Metanephros (tissue), 2 donors: Measurements from ENCODE around the gene SF3A2. TPM values are rescaled to one million over a fixed set of nuclear protein-coding genes. Genes with fewer than 3 reads are reported as not detected.

Experiments
- small RNA-seq: library from RNA; depleted of rRNA; stranded (forward); fragments of <200 nt; gene quantifications from one replicate; pipeline ENCODE3, GENCODE V24; 2014; ENCODE audit warnings: low replicate concordance
- total RNA-seq: library from RNA; depleted of rRNA; stranded (reverse); fragments of >200 nt; gene quantifications from one replicate; pipeline ENCODE4 v1.2.3, GENCODE V29; 2014

SF3A2 gene
- total RNA-seq: 89.5 TPM

GRCh38 chr19:2236314-2237050, at the start of gene SF3A2, which contains the start of gene PLEKHJ1:
TSS of gene SF3A2 (plus strand) at chr19:2236824. CDS start at chr19:2243419, 6,595 bp downstream.
TSS of gene PLEKHJ1 (minus strand) at chr19:2236329. CDS start at chr19:2236248, 81 bp downstream.

GRCh38 chr19:2249010-2249866, 12.6 kb downstream of the SF3A2 start, which contains the start of gene AMH:
TSS of gene AMH (plus strand) at chr19:2249323. CDS start at chr19:2249333, 10 bp downstream.

GRCh38 chr19:2255982-2256685, 19.5 kb downstream of the SF3A2 start, which contains the start of gene JSRP1:
TSS of gene JSRP1 (minus strand) at chr19:2256417. CDS start at chr19:2255314, 1,103 bp downstream.

GRCh38 chr19:2282062-2282861, 45.6 kb downstream of the SF3A2 start, which contains the start of gene PEAK3:
TSS of gene PEAK3 (minus strand) at chr19:2282175. CDS start at chr19:2280931, 1,244 bp downstream.

Small RNAs within 50 kb of the gene (small RNA-seq; reads per million reads assigned to genes)
- not detected for gene MIR1227

Other genes with a start within 250 kb of the SF3A2 start
- 90.8 TPM for gene BTBD2, start 221.1 kb upstream of the SF3A2 start, total RNA-seq
- 95.7 TPM for gene MKNK2, start 185.6 kb upstream of the SF3A2 start, total RNA-seq
- gene MOB3A, start 140.5 kb upstream of the SF3A2 start, total RNA-seq: 30.0 TPM
- gene IZUMO4, start 139.9 kb upstream of the SF3A2 start, total RNA-seq: 8.6 TPM
- gene AP3D1, start 85.3 kb upstream of the SF3A2 start, total RNA-seq: 88.5 TPM
- 22.6 TPM for gene DOT1L, start 72.9 kb upstream of the SF3A2 start, total RNA-seq
- 85.9 TPM for gene PLEKHJ1, start 495 bp upstream of the SF3A2 start, total RNA-seq
- gene AMH, start 12.5 kb downstream of the SF3A2 start, total RNA-seq: 1.3 TPM
- gene JSRP1, start 19.6 kb downstream of the SF3A2 start, total RNA-seq: 12.8 TPM
- gene PEAK3, start 45.4 kb downstream of the SF3A2 start, total RNA-seq: 0.47 TPM
- gene LINGO3, start 71.3 kb downstream of the SF3A2 start, total RNA-seq: not detected
- 132 TPM for gene LSM7, start 91.8 kb downstream of the SF3A2 start, total RNA-seq
- 59.1 TPM for gene SPPL2B, start 91.9 kb downstream of the SF3A2 start, total RNA-seq
- 0.23 TPM for gene TMPRSS9, start 123.4 kb downstream of the SF3A2 start, total RNA-seq
- gene TIMM13, start 190.8 kb downstream of the SF3A2 start, total RNA-seq: 42.6 TPM
- 48.4 TPM for gene LMNB2, start 220.1 kb downstream of the SF3A2 start, total RNA-seq
- 73.0 TPM for gene GADD45B, start 239.3 kb downstream of the SF3A2 start, total RNA-seq